GM19324 (cell line): ENCODE data around the gene PARP1.
"Not testable (repeated sequence)": the region's sequence is repeated elsewhere in the genome, so short reads cannot be mapped to it uniquely, and the experiment has no call there.

Experiments
- ATAC-seq: cut with Tn5 transposase; IDR thresholded peaks from one replicate; pipeline ENCODE4 v1.9.1; 2021; ENCODE audit warnings: mild to moderate bottlenecking, moderate library complexity; ENCODE audit not compliant: unreplicated experiment, low FRiP score

The PARP1 gene

GRCh38 chr1:226357416-226357815 is 50.5 kb downstream of the PARP1 start:
- ATAC-seq = no peak

GRCh38 chr1:226355669-226356551 is 52.0 kb downstream of the PARP1 start:
- no peak for ATAC-seq

- ATAC-seq = no peak
Observed at GRCh38 chr1:226355016-226355415, 52.9 kb downstream of the PARP1 start.

- no peak for ATAC-seq
Observed at GRCh38 chr1:226353698-226354525, 54.0 kb downstream of the PARP1 start.

GRCh38 chr1:226351709-226352108 is 56.2 kb downstream of the PARP1 start:
- no peak for ATAC-seq

- ATAC-seq = no peak
Observed at GRCh38 chr1:226350519-226350865, 57.4 kb downstream of the PARP1 start.

- ATAC-seq = no peak
Observed at GRCh38 chr1:226349801-226350518, 57.9 kb downstream of the PARP1 start.

GRCh38 chr1:226349081-226349480 is 58.8 kb downstream of the PARP1 start:
- no peak for ATAC-seq

- ATAC-seq = no peak
Observed at GRCh38 chr1:226344441-226345259, 63.2 kb downstream of the PARP1 start.

- ATAC-seq = no peak
Observed at GRCh38 chr1:226342656-226343055, 65.2 kb downstream of the PARP1 start.

GRCh38 chr1:226340111-226340510 is 67.8 kb downstream of the PARP1 start:
- not testable (repeated sequence) for ATAC-seq

GRCh38 chr1:226337276-226337875 is 70.5 kb downstream of the PARP1 start:
- no peak for ATAC-seq

GRCh38 chr1:226335661-226336060 is 72.2 kb downstream of the PARP1 start:
- no peak for ATAC-seq

- no peak for ATAC-seq
Observed at GRCh38 chr1:226332947-226333346, 74.9 kb downstream of the PARP1 start.

GRCh38 chr1:226329237-226329636 is 78.7 kb downstream of the PARP1 start:
- no peak for ATAC-seq

- ATAC-seq = no peak
Observed at GRCh38 chr1:226327761-226328162, 80.1 kb downstream of the PARP1 start.

- no peak for ATAC-seq
Observed at GRCh38 chr1:226325178-226325577, 82.7 kb downstream of the PARP1 start.

GRCh38 chr1:226324479-226324878 is 83.4 kb downstream of the PARP1 start:
- no peak for ATAC-seq

- ATAC-seq = no peak
Observed at GRCh38 chr1:226322986-226323385, 84.9 kb downstream of the PARP1 start.

GRCh38 chr1:226320930-226321329 is 87.0 kb downstream of the PARP1 start:
- no peak for ATAC-seq
